ENCODE results near the gene NIPBL.

GRCh38 chr5:36870399-36871040 lies 6.0 kb upstream of the NIPBL start:
- TF ChIP-seq CTCF (IDR thresholded peaks at IDR 0.05) (peak; percentile 79), EZH2phosphoT487 (IDR thresholded peaks at IDR 0.05) (no peak), EZH2 (IDR thresholded peaks at IDR 0.05) (no peak)
